Endothelial cell of umbilical vein (primary cell): Measurements from ENCODE around the gene MPP4.

Experiments
- EZH2 ChIP-seq: IDR thresholded peaks from 2 replicates; pipeline ENCODE4 v1.6.1; 2012; ENCODE audit warnings: borderline replicate concordance, low read depth, mild to moderate bottlenecking, moderate library complexity, low read length, inconsistent platforms; ENCODE audit not compliant: severe bottlenecking
- FOS ChIP-seq: IDR thresholded peaks from 2 replicates; pipeline ENCODE4 v1.6.1; 2011; ENCODE audit warnings: mild to moderate bottlenecking, low read length, moderate library complexity, borderline replicate concordance; ENCODE audit not compliant: insufficient read depth
- JUN ChIP-seq: IDR thresholded peaks from 2 replicates; pipeline ENCODE4 v1.6.1; 2011; ENCODE audit warnings: borderline replicate concordance, low read depth; ENCODE audit not compliant: insufficient read length, insufficient read depth
- MYC ChIP-seq: IDR thresholded peaks from one replicate; pipeline ENCODE4 v1.6.1; 2011; ENCODE audit warnings: mild to moderate bottlenecking, low read depth, low read length
- POLR2A ChIP-seq: IDR thresholded peaks from 2 replicates; pipeline ENCODE4 v1.6.1; 2012; ENCODE audit warnings: low read depth, mild to moderate bottlenecking, control low read depth, low read length
- POLR2AphosphoS5 ChIP-seq: IDR thresholded peaks from 2 replicates; pipeline ENCODE4 v1.6.1; 2012; ENCODE audit warnings: low read depth, mild to moderate bottlenecking, control low read depth, low read length, moderate library complexity; ENCODE audit not compliant: insufficient read depth
- TF ChIP-seq, protein P1 (sequence below), 2 donors: IDR thresholded peaks; 1 replicate in 1 of 2; 2 replicates in 1 of 2; pipeline ENCODE4 v1.5.1; 2011; ENCODE audit warnings: low read length in 2 of 2, mild to moderate bottlenecking in 2 of 2, moderate library complexity in 2 of 2, control low read depth in 1 of 2, inconsistent platforms in 1 of 2, low read depth in 1 of 2; ENCODE audit not compliant: insufficient read depth in 1 of 2; ENCODE audit errors: extremely low read depth in 1 of 2
- TF ChIP-seq, protein P2 (sequence below): IDR thresholded peaks from 2 replicates; pipeline ENCODE4 v1.6.1; 2011; ENCODE audit not compliant: insufficient read depth, insufficient read length

DNA sequence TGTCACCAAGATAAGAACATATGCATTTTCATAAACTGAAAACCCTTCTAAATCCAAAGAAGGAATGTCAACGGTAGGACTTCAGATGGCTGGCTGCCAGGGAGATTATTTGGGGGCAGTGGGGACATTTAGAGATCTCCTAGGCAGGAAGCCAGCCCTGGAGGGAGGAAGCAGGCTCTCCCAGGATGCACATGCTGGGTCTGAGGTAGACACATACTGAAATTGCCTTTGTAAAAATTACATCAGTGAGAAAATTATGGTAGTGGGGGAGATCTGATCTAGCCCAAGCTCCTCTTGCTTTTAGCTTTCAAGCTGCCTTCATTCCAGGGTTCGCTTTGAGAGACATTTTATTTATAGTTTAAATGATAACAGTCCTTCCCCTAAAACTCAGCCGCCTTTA is 24.1 kb downstream of the MPP4 start:
- TF ChIP-seq, protein P1, sequence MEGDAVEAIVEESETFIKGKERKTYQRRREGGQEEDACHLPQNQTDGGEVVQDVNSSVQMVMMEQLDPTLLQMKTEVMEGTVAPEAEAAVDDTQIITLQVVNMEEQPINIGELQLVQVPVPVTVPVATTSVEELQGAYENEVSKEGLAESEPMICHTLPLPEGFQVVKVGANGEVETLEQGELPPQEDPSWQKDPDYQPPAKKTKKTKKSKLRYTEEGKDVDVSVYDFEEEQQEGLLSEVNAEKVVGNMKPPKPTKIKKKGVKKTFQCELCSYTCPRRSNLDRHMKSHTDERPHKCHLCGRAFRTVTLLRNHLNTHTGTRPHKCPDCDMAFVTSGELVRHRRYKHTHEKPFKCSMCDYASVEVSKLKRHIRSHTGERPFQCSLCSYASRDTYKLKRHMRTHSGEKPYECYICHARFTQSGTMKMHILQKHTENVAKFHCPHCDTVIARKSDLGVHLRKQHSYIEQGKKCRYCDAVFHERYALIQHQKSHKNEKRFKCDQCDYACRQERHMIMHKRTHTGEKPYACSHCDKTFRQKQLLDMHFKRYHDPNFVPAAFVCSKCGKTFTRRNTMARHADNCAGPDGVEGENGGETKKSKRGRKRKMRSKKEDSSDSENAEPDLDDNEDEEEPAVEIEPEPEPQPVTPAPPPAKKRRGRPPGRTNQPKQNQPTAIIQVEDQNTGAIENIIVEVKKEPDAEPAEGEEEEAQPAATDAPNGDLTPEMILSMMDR (IDR thresholded peaks at IDR 0.05; ENCODE audit: extremely low read depth in 1 of 2, insufficient read depth in 1 of 2, low read depth in 1 of 2, low read length in 2 of 2), result no peak
- TF ChIP-seq, protein P2, sequence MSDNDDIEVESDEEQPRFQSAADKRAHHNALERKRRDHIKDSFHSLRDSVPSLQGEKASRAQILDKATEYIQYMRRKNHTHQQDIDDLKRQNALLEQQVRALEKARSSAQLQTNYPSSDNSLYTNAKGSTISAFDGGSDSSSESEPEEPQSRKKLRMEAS, result no peak
- TF ChIP-seq POLR2A (no peak), MYC (no peak), EZH2 (no peak), POLR2AphosphoS5 (no peak), FOS (no peak), JUN (no peak)
